EL (cell line): ENCODE results near the gene DCANP1.

Experiments used
- DNase-seq: peaks from one replicate; pipeline ENCODE4 v3.0.0-alpha.2; 2016

The DCANP1 gene

DNA sequence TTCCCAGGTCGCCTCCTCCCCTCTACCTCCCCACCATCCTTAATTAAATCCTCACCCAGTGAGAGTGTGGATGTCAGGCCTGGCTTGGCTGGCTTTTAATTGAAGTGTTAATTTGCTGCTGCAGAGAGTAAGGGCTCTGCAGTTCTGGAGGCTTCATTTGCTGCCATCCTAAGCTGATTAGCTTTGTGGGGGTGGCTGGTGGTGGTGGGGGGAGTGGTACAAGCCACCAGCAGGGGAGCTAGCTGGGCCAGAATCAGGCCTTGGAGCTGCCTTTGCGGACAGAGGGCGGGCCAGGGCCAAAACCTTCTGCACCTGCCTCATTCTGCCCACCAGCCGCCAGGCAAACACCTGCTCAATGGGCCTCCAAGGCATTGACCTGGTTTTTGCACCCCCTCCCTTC is 31.8 kb upstream of the DCANP1 start:
- DNase-seq, result no peak

DNA sequence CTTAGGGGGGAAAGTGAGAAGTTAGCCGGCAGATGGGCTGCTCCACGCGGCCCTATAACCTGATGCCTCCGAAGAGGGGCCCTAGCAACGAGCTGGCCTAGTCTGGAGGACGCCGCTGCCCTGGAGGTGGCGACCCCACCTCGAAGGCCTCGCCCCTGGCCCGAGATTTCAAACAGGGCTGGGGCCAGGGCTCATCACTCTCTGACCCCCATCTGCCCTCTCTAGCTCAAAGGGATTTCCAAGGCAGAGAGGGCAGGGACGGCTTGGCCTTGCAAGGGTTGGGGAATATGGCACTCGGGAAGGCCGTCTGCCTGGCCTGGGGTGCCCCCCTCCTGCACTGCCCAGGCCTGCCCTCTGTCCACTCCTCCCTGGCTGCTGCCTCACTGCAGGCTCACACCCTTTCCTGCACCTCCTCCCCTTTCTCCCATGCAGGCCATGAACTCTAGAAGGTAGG is 30.5 kb upstream of the DCANP1 start:
- no peak for DNase-seq

DNA sequence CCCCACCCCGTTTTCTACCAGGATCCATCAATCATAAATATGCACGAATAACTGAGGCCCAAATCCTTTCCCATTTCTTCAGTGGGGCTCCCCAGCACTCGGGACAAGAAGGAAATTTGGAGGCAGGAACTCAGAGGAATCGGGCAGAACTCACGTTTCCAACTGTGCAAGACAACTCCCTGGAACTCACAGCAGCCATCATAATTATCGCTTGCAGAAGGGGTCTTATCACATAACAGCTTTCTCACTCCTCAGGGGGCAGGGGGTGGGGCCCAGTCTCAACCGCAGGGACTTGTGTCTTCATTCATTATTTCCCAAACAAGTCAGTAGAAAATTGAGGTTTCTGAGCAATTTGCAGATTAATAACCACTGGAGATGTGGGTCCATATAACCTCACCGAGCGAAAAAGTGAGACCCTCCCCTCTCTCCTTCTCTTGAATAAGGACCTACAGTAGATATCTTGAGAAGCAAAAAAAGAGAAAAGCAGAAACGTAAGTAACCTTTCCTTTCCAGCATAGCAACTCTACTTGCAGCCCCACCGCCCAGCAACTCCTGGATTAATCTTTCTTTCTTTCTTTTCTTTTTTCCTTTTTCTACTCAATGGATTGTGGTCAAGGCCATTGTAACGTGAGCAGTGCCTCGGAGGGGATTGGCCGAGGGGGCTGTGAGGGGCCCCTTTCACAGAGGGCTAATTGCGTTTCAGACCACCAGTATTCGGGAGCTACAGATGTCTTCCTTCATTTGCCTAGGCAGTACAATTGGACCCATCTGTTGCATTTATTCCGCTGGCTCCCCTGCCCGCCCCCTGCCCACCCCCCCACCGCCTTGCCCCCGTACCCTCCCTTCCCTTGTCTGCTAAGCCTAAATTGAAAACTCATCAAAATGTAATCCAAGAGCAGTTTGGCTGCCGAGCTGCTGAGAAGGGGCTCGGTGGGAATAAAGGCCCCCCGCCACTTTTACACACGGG is 29.8 kb upstream of the DCANP1 start:
- no peak for DNase-seq

DNA sequence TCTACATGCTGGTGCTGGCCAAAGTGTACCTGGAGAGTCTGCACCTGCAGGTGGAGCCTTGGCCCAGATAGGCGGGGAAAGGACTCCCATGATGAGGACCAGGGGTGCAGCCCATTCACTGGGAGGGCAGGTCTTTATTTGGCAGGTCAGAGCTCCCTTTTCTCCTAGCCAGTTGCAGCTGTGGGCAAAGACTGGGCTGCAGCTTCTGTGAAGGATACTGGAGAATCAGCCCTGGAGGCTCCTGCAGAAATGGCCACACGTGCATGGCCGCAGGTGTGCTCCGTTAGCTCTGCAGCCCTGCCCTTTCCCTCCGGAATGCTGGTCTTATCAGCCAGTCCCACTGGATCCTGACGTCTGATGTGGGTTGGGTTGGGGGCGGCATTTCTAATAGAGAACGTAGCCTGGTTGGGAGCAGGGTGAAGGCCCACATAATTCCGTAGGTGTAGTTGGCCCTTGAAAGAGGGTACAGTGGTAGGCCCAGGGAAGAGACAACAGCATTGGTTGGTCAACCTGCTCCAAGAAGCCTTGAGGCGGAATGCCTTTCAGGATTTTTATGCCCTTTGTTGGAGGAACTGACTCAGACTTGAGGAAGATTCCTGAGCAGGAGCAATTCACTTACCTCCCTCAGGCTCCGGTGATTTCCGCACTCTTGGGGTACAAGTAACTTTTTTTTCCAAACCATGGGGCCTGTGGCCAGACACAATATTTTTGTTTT is 27.0 kb upstream of the DCANP1 start:
- DNase-seq, result no peak

DNA sequence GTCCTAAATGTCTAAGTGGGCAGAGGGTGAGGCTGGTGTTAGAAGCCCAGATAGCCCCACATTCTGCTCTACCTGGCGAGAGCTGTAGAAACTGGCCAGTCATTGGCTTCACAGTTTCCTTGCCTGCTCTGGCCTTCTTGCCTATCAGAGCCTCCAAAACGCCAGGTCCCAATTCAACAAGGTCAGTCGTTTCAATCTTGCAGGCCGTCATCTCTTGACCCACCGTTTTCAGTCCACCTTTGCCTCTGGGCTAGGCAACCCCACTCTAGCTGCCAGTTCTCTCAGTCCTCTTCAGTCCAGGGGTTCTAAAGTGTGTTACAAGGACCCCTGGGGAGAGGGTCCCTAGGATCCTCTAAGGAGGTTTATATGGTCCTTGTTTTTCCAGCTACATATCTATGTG is 25.0 kb upstream of the DCANP1 start:
- DNase-seq, result no peak

DNA sequence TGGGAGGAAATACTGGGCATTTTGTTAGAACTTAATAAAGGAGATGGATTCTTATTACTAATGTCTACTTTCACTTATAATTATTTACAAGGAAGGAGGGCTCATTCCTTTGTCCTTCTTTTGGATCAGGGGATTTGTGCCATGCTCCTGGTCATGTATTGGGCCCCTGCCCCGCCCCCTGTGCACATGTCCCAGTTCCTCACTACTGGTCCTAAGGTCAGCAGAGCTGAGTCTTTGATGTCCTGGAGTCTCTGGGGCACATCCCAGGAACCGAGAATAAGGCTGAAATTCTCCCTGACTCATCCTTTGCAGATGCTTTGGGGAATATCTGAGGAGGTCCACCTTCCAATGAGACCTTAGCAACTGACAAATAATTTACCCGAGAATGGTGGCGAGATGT is 24.6 kb upstream of the DCANP1 start:
- DNase-seq, result no peak

DNA sequence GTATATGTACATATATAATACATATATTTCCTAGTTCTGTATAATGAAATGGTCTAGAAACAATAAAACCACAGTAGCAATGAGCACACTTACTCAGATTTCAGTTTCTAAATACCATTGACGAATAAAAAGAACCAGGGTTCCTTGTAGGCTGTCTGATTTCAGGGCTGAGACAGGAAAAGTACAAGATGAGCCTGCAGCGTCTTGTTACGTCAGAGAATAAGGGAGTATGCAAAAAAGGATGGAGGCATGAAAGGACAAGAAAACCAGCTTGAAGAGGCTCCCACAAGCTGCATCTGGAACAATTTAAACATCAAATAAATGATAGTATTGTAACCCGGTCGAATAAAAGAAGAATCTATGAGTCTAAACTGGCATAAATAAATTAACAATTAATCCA is 22.8 kb upstream of the DCANP1 start:
- DNase-seq, result no peak

DNA sequence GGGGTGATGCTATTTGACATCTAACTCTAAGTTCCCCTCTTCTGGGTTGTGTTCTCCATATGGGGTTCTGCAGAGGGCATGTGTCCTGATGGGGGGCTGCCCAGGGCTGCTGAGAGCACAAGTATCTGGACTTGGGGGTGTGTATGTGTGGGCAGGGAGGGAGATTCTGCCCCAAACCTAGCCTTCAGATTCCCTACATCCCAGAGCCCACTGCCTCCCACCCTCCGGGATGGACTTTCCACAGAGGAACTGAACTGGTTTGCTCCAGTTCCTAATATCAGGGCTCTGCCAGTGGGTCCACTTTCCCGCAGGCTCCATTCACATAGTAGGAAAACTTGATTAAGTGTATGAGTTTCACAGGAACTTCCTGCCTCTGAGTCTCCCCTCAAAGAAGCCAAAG is 21.4 kb upstream of the DCANP1 start:
- DNase-seq, result no peak

DNA sequence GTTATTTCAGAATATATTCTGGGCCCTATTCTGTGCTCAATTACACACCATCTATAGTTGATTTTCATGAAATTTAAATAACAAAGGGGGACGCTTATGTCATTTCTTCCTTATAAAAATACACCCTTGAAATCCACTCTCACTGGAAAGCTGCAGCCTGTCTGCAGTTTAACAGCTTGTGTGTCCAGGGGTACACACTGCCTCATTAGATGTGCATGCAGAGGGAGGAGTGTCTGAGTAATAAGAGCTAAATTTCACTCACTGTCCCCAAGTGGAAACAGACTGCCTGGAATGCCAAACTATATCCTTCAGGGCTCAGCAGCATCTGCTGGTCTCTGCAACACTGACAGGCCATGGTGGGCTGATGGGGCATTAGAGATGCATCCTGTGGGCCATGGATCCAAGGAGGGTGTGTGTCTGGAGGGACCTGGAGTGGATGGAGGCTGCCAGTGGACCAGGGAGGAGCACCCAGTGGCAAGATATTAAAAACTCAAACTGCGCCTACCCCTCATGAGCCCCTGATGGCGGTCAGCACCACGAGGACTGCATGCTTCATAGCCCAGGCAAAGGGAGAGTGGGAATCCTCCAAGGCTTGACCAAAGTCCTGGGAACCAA is 20.8 kb upstream of the DCANP1 start:
- DNase-seq, result no peak

DNA sequence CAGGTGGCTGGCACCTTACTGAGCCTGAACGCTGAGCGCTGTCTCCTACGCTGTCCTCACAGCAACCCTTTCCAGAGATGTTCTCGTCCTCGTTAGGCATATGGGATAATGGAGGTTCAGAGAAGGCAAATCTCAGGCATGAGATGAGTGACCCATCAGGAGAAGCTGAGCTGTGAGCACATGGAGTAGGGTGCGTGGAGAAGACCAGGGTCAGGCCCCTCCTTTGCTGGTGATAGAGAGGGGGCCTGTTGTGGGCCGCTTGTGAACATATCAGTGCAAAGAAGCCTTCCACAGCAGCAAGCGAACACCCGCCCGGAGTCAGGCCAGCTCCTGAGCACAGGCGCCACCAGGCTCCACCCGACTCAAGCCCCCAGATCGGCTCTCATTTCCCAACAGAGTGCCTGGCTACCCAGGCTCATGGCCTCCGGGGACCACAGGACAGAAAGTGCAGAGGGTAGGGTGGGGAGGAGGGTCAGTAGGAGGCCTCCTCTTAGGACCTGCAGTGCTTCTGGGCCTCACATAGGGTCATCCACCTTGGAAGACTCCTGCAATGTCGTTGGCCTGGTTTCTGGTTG is 20.0 kb upstream of the DCANP1 start:
- no peak for DNase-seq

DNA sequence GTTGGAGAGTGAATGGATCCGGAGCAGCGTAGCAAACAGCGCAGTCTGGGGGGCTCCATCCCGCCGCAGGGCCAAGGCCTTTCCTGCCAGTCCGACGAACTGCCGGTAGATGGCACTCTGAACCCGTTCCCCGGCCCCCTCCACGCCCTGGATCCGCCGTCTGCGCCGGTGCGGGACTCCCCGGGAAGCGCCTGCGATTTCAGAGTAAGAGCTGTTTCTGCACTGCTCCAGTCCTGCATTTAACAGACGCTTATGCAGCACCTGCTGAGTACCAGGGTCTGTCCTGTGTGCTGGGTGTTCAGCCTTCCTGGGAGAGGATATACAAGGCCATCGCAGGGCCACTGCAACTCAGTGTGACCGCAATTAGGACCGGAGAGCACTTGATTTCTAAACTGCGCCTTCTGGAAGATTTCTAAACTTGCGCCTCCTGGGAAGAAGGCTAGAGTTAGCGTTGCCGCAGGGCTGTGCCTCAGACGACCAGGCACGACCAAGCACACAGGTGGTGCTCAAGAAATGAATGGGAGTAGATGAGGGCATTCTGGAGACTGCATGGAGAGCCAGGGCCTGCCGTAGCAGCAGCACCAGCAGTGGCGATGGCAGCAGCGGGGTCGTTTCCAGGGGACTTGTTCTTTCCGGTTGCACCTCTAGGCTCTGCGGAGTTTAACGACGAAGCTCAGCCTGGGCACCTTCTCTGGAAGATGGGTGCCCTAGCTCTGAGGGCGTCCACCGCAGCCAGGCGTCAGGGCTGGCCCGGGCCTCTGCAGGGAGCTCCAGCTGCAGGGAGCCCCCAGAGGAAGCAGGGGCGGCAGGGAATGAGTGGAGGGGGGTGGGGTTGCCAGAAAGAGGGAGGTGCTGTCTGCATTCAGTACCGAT is 19.3 kb upstream of the DCANP1 start:
- DNase-seq, result peak; percentile 66

DNA sequence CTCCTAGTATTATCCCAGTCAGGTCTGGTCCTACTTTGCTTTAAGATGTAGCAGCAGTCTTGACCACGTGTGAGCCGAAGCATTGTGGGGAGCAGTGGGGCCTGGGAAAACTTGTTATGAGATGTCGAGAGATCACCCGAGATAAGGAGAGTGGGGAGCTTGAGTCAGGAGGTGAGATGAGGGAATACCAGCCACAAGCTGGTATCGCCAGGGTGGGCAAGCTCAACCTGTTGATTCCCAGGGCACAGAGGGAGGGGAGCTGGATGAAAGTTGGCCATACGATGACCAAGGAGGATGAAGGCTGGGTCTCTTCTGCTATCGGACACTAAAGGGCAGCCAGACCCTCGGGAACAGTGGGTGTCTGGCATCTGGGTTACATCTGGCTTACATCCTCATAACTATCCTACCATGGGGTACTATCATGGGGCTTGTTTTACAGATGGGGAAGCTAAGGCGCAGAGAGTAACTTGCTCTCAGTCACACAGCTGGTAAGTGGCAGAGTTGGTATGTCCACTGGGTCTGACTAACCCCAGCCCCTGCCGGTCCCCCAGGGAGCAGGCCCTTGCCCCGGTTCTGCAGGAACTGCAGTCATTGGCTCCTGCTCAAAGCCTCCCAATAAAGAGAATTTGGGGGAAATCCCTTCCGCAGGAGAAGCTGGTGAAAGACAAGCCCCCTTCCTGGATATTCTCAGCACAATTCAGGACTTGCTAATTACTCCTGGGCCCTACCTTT is 18.4 kb upstream of the DCANP1 start:
- DNase-seq, result no peak

DNA sequence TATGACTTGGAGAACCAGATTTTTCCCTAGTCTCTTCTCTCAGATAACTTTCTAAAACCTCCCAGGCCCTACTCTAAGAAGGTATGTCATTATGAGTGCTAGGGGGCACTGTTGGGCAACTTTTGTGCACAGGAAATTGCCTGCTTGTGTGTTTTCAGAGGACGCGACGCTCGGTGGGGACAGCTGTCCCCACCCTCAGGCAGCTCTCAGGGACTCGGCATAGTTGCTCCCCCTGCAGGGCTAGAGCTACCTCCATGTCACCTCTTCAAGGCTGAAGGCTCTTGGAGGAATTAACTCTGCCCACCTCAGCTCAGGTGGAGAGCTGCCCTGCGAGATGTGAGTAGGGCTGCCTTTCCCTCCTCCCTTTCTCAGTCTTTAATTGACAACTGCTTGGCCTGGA is 15.2 kb upstream of the DCANP1 start:
- peak; percentile 61 for DNase-seq

DNA sequence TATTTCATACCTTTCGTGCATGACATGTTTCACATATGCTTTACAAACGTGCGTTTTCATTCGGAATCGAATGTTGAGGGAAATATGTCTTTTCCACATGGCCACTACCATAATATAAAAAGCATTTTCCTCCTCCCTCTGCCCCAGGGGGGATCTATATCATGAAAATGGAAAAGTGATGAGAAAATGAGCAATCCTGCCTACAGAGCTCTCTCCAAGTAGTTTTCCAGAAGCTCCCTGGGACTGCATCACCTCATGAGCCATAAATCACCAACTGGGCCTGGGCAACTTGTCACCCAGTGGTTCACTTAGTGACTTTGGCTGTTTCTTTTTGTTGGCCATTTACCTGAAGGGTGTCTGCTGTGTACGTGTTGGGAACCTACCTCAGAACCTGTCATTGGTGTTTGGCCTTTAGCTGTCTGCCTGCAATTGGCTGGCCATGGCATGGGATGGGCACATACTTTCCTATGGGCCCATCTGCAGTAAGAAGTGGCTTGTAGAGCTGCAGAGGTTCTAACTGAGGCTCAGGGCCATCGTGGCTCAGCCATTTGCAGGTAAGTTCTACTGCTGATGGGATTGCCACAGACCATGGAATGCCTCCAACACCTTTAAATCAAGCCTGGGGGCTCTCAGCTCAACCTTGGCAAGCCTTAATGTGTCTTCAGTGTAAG is 14.5 kb upstream of the DCANP1 start:
- no peak for DNase-seq

DNA sequence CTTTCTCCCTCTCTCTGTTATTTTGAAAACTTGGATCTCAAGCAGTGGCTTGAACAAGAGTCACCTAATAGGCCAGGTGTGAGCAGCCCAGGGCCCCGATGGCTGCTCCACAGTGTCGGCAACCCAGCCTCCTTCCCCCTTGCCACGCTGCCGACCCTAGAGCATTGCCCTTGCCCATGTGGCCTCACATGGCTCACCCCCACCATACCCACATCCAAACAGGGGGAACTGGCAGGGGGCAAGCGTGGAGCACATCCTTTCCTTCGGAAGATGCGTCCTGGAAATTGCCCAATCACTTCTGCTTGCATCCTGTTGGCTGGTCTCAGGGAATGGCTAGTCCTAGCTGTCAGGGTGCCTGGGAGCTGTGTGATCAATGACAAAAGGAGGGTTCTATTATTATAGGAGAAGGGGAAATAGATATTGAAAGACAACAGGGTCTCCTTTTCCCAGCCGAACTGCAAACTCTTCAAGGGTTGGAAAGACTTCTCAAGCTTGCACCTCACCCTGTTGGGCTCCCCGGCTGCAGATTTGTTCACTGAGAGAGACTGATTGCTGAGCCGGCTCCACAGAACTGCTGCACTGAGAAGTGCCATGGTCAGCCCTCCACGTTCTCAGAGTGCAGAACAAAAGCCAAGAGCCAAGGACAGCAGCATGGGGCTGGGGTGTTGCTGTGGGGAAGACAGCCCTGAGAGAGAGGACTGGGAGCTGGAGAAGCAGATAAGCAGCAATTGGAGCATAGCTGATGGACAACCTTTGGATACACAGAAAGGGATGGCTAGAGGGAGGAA is 13.3 kb upstream of the DCANP1 start:
- DNase-seq, result no peak

DNA sequence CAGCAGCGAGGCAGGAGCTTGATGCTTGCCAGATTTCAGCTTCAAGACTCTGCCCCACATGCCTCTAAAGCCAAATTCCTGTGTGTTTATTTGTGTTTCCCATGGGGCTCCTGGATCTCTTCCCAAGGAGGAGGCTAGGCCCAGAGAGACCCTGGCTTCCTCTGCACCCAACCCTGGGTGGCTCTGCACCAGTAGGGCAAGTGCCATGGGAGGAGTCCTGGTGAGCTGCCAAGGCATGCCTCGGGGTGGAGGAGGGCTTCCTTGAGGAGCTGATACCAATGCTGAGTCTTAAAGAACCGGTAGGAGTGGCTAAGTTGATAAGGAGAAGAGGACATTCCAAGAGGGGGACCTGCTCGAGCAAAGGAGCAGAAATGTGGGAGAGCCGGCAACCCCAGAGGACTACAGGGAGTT is 11.8 kb upstream of the DCANP1 start:
- peak; percentile 88 for DNase-seq

DNA sequence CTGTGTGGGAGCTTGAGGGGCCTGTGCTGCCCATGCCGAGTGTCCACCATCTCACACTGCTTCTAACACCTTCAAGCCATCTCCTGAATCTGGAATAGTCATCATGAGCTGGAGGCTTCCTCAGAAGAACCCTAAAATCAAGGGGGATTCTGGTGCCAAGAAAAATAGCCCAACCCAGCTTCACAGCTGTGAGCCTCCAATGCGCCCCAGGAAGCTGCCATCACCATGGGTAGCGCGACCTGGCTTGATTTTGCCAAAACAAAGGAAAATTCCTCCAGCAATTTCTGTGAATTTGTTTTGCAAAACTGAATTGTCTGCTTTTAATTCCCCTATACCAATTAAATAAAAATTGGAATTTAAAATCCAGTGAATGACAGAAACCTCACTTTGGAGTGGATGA is 11.2 kb upstream of the DCANP1 start:
- no peak for DNase-seq

DNA sequence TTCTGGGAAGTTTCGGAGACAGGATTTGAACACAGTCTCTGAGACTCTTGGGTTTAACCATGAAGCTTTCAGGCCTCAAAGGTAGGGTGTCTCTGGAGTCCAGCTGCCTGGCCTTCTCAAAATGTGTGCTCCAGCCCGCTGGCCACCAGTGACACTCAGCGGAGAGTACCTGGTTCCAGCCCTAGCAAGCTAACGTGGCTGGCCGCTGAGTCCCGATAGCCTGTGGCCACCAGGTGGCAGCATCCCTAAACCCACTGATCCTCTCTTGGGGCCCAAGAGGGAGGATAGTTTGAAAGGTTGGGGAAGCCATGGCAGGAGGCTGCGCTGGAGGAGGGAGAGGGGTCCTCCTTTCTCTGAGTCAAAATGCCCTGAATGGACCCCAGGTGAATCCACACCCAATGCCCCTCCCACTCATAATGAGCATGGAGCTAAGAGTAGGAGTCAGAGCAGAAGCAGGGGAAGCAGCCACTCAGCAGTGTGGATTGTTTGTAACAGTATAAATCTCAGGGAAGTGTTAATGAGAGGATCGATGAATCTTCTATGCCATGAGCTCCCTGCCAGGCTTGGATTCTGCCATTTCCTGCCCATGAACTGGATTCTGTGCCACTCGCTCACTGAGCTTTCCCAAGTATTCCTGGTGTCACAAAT is 10.4 kb upstream of the DCANP1 start:
- DNase-seq, result peak; percentile 55

DNA sequence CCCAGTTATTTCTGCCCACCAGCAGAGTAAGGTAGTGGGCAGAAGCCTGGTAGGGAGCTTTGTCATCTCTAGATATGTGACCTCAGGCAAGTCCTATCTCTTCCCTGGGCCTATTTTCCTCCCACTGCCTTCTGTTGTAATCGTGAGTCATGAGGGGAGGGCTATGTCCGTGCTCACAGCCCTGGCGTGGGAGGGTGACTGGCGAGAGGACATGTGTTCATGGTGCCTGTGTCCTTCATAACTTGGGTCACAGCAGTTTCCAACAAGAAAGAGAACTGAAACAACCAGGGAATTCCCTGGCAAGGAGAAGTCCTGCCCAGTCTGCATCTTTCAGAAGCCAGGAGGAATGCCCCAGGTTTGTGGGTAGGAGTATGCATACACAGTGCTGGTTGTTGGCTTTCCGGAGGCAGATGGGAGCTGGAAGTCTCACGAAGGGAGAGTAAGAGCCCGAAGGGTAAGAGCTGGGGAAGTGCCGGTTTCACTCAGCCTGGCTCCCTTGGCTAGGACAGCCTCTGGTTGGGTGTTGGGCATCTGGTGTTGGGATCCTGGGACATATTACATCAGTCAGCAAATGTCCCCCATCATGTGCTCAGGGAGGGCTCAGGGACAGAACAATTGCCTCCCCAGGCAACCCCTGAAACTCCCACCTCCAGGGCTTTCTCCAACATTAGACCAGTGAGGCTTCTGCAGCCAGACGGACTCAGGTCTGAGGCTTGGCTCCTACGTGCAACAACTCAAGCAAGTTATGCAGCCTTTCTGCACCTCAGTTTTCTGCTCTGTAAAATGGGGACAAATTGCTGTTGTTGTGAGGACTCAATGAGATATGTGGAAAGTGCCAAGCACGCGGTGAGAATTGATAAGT is 9.3 kb upstream of the DCANP1 start:
- DNase-seq, result peak; percentile 95
